M059J (cell line): ENCODE measurements around the gene BAIAP2L2. TPM values are rescaled to one million over a fixed set of nuclear protein-coding genes. Genes with fewer than 3 reads are reported as not detected.
"Not testable (repeated sequence)": the region's sequence is repeated elsewhere in the genome, so short reads cannot be mapped to it uniquely, and the experiment has no call there.

ENCODE experiments used
- DNase-seq: peaks from one replicate; pipeline ENCODE4 v3.0.0-alpha.2; 2012; ENCODE audit warnings: low read depth
- total RNA-seq: library from RNA; depleted of rRNA; stranded (reverse); fragments of >200 nt; shearing (Covaris generic); gene quantifications from 2 replicates; pipeline ENCODE4 v1.2.3, GENCODE V29; 2014

Gene BAIAP2L2
- total RNA-seq, 1 experiment from 2014 or later, result not detected

DNA sequence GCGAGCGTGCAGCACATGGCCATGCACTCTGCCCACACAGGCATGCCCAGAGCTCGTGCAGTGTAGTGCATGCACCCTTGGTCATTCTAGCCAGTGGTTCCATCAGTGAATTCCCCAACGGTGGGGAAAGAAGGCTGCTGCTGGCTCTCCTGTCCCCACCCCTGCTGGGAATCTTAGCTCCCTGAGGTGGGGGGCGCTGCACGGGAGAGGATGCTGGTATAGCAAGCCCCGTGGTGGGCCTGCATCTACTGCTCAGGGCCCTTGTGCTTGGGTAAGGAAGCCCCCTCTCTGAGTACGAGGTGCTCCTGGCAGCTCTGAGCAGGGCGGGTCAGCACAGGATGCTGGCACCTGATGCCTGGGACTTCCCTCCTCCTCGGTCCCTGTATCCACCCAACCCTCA, 18.5 kb upstream of the BAIAP2L2 start:
- no peak for DNase-seq

- DNase-seq, result no peak
Measured at GRCh38 chr22:38127869-38128268, 17.4 kb upstream of the BAIAP2L2 start.

DNA sequence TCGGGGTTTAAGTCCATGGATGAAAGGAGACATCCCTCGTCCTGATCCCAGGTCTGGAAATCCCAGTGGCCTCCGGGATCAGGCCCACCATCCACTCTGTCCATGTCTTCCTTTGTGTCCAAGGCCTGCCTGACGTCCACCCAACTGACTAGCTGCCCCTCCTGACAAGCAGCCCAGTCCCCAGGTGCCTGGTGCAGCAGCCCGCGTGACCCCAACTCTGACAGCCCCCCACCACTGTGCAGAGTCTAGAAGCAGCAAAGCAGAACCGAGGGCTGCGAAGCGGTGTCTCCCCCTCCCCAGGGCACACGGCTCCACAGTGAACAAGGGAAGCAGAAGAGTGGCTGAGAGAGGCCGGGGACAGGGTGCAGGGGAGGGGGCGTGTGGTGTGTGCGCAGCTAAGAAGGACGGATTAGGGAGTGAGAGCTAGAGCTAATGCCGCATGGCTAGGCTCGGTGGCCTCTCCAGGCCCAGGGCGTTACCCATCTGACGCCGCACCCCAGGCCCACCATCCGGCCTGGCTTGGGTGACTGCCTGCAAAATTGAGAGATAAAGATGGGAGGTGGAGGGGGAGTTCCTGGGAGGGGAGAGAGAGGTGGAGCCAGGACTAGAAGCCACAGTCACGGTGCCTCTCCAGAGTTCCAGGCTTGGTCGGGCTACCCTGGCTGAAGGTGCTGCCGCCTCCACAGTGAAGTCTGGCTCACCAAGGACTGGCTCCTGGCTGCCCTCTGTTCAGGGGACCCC, 16.6 kb upstream of the BAIAP2L2 start:
- no peak for DNase-seq

DNA sequence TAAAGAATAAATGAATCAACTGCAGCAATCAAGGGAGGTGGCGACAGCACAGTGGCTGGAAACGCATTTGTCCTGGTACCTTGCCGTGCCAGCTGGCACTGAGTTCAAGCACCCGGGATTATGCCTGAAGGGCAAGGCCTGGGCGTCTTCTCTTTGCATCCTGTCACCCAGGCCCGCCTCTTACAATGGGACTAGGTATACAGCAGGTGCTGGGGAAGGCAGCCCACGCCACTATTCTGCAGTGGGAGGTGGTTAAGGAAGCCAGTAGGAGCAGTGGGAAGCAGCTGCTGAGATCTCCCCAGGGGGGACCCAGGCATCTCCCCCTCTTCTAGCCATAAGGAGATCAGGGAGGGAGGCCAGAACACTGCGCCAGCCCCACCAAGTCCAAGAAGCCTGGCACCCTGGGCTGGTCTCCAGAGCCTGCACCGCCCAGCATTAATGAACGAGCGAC, 15.3 kb upstream of the BAIAP2L2 start:
- DNase-seq, result no peak

GRCh38 chr22:38125038-38125610, 14.6 kb upstream of the BAIAP2L2 start:
- no peak for DNase-seq

DNA sequence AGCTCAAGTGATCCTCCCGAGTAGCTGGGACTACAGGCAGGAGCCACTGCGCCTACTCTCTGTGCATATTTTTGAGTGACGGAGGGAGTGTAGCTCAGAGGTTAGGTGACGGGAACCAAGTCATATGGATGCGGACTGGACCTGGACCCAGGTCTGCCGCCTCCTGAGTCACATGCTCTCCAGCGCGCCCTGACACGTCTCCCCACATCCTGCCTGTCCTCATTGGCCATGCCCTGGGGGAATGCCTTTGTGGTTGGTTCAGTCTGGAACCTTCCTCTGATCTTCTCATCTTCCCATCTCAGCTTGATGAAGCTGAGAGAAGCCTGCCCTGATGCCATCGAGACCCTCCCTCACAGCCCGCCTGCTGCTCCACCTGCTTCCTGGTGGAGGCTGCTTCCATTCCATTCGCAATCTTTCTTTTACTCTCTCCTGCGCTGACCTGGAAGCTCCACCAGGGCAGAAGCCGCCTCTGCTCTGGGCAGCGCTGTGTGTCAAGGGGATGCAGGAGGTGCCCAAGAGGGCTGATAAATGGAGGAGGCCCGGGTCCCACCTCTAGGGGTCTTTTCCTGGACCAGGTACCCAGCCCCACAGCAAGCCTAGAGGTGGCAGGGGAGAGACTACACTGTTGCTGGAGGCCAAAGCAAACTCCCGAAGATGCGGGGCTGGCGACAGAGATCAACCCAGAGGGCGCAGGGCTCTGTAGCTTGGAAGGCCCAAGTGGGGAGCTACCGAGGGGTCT, 13.9 kb upstream of the BAIAP2L2 start:
- peak; percentile 42 for DNase-seq

GRCh38 chr22:38122616-38123015, 12.1 kb upstream of the BAIAP2L2 start:
- DNase-seq, result no peak

DNA sequence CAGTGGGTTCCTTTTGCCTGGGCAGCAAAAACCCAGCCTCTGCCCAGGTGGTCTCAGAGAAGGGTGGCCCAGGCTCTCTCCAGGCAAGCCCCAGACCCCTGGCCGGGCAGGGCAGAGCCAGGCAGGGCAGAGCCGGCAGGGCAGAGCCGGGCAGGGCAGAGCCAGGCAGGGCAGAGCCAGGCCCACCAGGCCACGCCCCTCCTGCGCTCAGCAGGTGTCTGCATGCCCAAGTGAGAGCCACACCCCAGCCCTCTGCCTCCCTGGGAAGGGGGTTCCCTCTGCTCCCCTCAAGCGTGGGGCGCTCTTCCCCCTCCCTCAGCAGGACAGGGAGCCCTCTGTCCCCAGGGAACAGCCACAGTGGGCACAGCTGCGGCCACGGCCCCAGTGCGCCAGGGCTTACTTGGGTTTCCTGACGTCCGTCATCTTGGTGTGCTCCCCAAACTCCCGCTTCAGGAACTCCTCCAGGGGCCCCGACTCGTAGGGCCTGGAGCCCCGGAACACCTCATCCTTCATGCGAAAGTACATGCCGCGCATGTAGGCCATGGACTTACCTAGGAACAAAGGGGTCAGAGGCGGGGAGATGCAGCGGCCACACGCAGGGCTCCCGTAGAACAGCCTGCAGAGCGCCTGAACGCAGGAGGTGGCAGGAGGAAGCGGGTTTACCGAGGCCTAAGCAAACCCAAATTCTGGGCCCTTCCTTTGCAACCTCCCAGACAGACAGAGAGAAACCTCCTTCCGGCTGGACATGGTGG, 10.1 kb upstream of the BAIAP2L2 start:
- DNase-seq, result no peak

- not testable (repeated sequence) for DNase-seq
Measured at GRCh38 chr22:38118747-38119146, 8.3 kb upstream of the BAIAP2L2 start.

GRCh38 chr22:38118182-38118581, 7.7 kb upstream of the BAIAP2L2 start:
- no peak for DNase-seq

DNA sequence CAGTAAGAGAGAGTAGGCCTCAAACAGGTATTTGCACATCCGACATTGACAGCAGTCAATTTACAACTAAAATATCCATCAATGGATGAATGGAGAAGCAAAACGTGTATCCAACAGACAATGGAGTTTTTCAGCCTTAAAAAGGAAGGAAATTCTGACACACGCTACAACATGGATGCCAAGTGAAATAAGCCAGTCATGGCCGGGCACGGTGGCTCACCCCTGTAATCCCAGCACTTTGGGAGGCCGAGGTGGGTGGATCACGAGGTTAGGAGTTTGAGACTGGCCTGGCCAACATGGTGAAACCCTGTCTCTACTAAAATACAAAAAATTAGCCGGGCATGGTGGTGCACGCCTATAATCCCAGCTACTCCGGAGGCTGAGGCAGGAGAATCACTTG, 7.1 kb upstream of the BAIAP2L2 start:
- DNase-seq, result not testable (repeated sequence)

DNA sequence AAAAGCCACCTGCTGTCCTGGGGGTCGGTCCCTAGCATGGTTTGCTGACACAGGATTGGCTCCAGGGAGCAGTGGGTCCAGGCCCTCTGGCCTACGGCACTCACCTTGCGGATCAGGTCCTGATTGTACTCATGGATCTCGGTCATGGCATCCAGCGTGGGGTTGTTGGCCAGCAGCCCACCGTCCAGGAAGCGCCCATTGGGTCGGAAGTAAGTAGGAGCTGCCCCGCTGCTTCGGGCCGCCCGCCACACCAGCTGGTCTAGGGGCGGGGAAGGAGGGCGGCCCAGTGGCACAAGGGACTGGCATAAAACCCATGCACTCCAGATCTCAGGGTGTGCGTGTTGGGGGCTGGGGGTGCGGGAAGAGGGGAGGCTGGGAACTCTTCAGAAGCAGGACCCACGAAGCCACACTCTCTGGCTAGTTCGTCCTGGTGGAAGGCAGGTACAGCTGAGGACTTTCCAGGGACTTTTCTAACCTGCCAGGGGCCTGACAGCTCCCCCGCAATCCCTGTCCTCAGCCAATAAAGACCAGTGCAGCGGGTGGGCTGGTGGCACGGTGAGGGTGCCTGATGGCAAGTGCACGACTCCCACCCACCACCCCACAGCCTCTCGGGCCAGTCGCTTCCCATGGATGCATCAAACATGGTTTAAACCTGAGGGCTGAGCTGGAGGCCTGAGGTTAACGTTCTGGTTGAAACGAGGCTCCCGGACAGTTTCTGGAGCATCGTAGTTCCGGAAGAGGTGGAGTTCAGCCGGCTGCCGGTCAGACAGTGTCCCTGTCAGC, 5.1 kb upstream of the BAIAP2L2 start:
- no peak for DNase-seq

DNA sequence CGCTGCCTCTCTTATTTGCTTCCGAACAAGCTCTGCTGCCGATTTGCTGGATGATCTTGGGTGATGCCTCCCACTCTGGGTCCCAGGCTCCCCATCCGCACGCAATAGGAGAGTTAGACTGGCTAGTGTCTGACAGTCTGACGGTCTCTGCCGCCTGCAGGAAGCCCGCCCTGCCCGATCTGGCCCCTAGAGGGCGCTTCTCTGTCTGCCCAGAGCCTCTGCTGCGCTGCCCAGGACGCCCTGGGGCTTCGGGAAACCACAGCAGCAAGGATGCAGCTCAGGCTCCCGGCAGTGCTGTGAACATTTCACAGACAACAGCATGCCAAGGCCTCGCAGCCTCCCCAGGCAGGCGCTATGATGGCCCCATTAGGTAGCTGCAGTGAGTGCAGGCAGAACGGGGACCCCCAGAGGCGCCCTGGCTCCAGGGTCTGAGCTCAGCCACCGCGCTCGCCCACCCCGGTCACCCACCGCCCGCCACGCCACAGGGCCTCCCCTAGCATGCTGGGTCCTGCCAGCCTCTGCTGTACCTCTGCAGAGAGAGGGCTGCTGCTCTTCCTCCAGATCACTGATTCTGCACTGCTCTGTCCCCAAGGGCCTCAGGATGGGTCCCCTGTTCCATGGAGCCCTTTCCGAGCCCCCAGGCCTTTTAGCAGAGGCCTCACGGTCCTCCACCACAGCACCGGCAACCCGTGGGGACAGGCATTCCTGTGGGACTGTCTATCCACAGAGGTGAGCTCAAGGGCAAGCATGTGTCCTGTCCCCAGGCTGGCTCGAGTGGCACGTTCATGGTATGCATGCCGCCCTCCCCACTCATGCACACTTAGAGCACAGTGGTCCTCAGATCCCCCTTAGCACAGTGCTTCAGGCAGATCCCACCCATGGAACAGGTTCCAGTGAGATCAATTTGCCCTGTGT, 4.3 kb upstream of the BAIAP2L2 start:
- DNase-seq, result peak; percentile 74

DNA sequence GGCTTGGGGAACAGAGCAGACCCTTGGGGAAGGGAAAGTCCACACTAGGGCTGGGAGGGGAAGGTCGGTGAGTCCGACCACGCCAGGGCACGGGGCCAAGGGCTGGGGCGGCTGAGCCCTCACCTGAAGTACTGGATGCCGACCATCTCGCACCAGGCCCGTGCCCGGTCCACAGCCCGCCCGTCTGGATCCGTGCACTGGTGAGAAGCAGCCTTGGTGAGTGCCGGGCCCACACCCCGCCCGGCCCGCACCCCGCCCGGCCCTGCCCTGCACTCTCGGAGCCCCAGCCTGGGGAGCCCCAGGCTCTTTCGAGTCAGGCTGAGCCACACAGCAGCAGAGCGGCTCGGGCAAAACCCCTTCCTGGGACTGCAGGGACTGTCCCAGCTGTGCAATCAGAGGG, 1.9 kb upstream of the BAIAP2L2 start:
- DNase-seq, result no peak

DNA sequence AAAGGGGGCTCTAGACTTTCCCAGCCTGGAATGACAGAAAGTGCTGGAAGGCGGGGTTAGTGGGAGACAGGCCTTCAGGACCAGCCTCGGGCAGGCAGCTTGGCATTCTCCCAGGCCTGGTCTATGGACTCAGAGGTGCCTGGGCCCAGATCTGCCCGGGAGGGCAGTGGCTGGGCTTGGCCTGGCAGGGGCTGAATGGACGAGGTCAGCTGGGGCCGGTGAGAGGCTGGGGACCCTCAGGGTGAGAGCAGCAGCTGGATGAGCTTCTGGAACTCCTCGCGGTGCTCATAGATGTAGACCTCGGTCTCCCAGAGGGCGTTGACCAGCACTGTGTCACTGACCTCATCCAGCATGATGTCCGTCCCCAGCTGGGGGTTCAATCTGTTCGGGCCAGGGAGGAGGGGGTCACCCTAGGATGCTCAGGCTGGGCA, 1.5 kb upstream of the BAIAP2L2 start:
- DNase-seq, result no peak

GRCh38 chr22:38110863-38111852, 674 bp upstream of the BAIAP2L2 start:
- DNase-seq, result no peak

- DNase-seq, result no peak
Measured at GRCh38 chr22:38109371-38110001, 998 bp downstream of the BAIAP2L2 start.

DNA sequence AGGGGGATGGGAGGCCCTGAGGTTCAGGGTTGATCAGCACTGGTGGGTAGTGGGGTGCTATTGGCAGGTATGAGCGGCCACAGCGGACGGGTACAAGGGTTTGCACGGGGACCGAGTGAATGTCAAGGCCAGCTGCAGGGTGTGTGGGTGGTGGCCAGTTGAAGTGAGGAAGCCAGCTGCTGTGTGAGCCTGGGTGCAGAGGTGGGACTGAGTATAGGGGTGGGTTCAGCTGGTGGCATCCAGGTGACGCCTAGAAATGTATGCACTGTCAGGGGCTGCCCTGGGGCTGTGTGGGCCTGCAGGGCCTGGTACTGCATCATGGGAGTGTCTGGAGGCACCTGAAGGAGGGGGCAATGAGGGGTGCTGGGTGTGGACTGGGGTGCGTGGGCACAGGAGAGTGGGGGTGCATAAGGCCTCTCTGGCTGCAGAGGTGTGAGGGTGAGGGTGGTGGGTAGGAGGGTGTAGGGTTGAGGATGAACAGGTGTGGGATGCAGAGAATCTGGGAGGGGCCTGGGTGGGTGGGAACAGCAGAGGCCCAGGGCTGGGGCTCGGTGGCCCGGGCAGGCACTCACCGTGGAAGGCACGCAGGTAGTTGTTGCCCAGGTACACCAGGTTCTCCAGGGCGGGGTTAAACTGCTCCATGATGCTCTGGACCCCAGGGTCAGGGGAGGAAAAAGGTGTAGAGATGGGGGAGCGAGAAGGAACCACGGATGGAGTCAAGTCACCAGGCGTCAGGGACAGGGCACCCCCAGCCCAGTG, 1.7 kb downstream of the BAIAP2L2 start:
- DNase-seq, result no peak
